ENCODE data around the gene CPA4. TPM values are rescaled to one million over a fixed set of nuclear protein-coding genes. Genes with fewer than 3 reads are reported as not detected.

Gene CPA4
- total RNA-seq, 1 experiment from 2014 or later = 3.1 TPM

DNA sequence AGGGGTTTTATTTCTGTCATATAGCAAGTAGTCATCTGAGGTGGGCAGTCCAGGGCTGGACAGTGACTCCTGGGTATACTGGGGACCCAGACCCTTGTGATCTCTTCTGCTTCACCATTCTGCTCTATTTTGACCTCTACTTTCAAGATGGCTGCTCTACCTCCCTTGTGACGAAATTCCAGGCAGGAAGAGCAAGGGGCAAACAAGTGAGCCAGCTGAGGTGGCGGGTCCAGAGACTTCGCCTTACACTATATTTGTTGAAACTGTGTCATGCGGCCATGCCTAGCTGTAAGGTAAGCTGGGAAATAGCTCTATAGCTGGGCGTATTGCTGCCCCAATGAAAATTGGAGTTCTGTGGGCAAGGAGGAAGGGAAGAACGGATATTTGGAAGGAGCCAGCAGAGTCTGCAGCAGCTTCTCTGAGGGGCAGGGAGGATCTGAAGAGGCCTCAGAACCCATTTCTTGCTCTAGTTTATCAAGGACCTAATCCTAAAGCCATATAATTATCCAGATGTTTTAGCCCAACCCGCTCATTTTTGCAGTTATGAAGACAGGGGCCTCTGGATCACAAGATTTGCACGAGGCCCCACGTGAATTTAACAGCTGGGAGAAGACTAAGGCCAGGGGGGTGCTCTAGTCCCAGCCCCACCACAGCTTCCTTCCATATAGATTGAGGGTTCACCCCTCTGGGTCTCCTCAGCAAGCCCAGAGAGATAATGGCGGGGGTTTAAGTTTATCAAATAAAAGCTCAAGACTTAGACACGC, 79.6 kb downstream of the CPA4 start:
- in situ Hi-C loops (cut with HindIII; ENCODE audit: low pct_unique_long_range_greater_than_20kb, low sequenced_read_pairs) (no loop called here), intact Hi-C loops (cut with micrococcal nuclease; ENCODE audit: unreplicated experiment) (no loop called here)
- peak overlapping the region; percentile 55 for H3K27ac ChIP-seq (ENCODE audit: low read length)
- POLR2A ChIA-PET = no interaction called here
- H3K4me3 ChIP-seq (ENCODE audit: low read depth in 2 of 2, low read length in 2 of 2) = no peak overlapping the region
- BruUV-seq (replicated peaks) = no TSS peak
- no peak for TF ChIP-seq TCF7L2 (IDR thresholded peaks at IDR 0.05; ENCODE audit: low read depth, low read length)
- TF ChIP-seq, protein P1, sequence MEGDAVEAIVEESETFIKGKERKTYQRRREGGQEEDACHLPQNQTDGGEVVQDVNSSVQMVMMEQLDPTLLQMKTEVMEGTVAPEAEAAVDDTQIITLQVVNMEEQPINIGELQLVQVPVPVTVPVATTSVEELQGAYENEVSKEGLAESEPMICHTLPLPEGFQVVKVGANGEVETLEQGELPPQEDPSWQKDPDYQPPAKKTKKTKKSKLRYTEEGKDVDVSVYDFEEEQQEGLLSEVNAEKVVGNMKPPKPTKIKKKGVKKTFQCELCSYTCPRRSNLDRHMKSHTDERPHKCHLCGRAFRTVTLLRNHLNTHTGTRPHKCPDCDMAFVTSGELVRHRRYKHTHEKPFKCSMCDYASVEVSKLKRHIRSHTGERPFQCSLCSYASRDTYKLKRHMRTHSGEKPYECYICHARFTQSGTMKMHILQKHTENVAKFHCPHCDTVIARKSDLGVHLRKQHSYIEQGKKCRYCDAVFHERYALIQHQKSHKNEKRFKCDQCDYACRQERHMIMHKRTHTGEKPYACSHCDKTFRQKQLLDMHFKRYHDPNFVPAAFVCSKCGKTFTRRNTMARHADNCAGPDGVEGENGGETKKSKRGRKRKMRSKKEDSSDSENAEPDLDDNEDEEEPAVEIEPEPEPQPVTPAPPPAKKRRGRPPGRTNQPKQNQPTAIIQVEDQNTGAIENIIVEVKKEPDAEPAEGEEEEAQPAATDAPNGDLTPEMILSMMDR (IDR thresholded peaks at IDR 0.05) = no peak
- TF ChIP-seq, protein P2, sequence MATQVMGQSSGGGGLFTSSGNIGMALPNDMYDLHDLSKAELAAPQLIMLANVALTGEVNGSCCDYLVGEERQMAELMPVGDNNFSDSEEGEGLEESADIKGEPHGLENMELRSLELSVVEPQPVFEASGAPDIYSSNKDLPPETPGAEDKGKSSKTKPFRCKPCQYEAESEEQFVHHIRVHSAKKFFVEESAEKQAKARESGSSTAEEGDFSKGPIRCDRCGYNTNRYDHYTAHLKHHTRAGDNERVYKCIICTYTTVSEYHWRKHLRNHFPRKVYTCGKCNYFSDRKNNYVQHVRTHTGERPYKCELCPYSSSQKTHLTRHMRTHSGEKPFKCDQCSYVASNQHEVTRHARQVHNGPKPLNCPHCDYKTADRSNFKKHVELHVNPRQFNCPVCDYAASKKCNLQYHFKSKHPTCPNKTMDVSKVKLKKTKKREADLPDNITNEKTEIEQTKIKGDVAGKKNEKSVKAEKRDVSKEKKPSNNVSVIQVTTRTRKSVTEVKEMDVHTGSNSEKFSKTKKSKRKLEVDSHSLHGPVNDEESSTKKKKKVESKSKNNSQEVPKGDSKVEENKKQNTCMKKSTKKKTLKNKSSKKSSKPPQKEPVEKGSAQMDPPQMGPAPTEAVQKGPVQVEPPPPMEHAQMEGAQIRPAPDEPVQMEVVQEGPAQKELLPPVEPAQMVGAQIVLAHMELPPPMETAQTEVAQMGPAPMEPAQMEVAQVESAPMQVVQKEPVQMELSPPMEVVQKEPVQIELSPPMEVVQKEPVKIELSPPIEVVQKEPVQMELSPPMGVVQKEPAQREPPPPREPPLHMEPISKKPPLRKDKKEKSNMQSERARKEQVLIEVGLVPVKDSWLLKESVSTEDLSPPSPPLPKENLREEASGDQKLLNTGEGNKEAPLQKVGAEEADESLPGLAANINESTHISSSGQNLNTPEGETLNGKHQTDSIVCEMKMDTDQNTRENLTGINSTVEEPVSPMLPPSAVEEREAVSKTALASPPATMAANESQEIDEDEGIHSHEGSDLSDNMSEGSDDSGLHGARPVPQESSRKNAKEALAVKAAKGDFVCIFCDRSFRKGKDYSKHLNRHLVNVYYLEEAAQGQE (IDR thresholded peaks at IDR 0.05; ENCODE audit: insufficient read depth in 1 of 2, low read depth in 2 of 2, low read length in 1 of 2) = no peak
- no peak for TF ChIP-seq SIN3A (IDR thresholded peaks at IDR 0.05; ENCODE audit: borderline replicate concordance, insufficient read depth, low read depth, low read length)
- no peak for TF ChIP-seq POLR2AphosphoS5 (IDR thresholded peaks at IDR 0.05; ENCODE audit: low read depth, low read length)
- no peaks in the 10 kb centered on the region for H3K9me3 ChIP-seq (ENCODE audit: control insufficient read depth, insufficient read depth, low read depth, low read length)
- peaks cover 20% of the 10 kb centered on the region for H3K4me1 ChIP-seq (ENCODE audit: control insufficient read depth, insufficient read depth, low read length)
- DNase-seq (ENCODE audit: low read depth, low spot score) = no peak
- H3K36me3 ChIP-seq (ENCODE audit: control insufficient read depth, insufficient read depth, low read length) = no peaks in the 10 kb centered on the region
- ATAC-seq = no peak
- no peaks in the 10 kb centered on the region for H3K27me3 ChIP-seq (ENCODE audit: control insufficient read depth, insufficient read depth, low read length)
- CTCF ChIA-PET = interaction anchor here (0.6 kb wide), 1 partner anchor 395 kb away, joined by 12 read pairs; no protein-coding TSS in a partner anchor

Other genes with a start within 250 kb of the CPA4 start
- 32.3 TPM for gene ZC3HC1, start 241.8 kb upstream of the CPA4 start, total RNA-seq (2021; ENCODE audit: unreplicated experiment)
- 26.7 TPM for gene KLHDC10, start 222.6 kb upstream of the CPA4 start, total RNA-seq (2021; ENCODE audit: unreplicated experiment)
- 32.3 TPM for gene TMEM209, start 87.8 kb upstream of the CPA4 start, total RNA-seq (2021; ENCODE audit: unreplicated experiment)
- gene SSMEM1, start 85.3 kb upstream of the CPA4 start, total RNA-seq (2021; ENCODE audit: unreplicated experiment) = not detected
- 0.87 TPM for gene CPA2, start 26.3 kb upstream of the CPA4 start, total RNA-seq (2021; ENCODE audit: unreplicated experiment)
- not detected for gene CPA5, start 51.7 kb downstream of the CPA4 start, total RNA-seq (2021; ENCODE audit: unreplicated experiment)
- gene CPA1, start 87.3 kb downstream of the CPA4 start, total RNA-seq (2021; ENCODE audit: unreplicated experiment) = 7.6 TPM
- 13.2 TPM for gene CEP41, start 147.9 kb downstream of the CPA4 start, total RNA-seq (2021; ENCODE audit: unreplicated experiment)
- gene MEST, start 198.9 kb downstream of the CPA4 start, total RNA-seq (2021; ENCODE audit: unreplicated experiment) = 44.4 TPM